ENCODE measurements around the gene GABRA5.
A peak's percentile ranks its signal among the peaks of the same experiment; 100 is the strongest.

GABRA5 gene

DNA sequence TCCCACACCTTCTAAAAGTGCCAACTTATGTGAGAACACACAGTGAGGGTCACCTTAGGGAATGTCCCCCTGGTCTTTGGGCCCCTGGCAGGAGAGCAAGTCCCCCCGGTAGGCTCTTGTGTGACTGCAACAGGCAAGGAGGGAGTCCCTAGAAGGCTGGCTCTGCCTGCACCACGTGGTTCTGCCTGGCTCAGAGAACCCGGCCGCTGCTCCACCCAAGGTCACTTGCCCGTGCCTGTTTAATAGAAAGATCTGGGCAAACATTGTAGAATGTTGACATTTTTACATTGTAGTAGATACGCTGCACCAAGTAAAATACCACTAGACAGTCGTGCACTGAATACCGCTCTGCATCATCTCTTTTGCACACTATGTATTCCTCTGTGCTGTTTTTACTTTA, 21.9 kb downstream of the GABRA5 start:
- Histone ChIP-seq H3K27me3 (ENCODE audit: control insufficient read depth, insufficient read depth, low read length) (no peaks in the 10 kb centered on the region), H3K79me2 (no peaks in the 10 kb centered on the region), H3K36me3 (ENCODE audit: control insufficient read depth, insufficient read depth, low read length) (no peaks in the 10 kb centered on the region), H3K27ac (no peak overlapping the region), H3K9ac (no peak overlapping the region), H3K4me1 (no peaks in the 10 kb centered on the region), H3K4me2 (ENCODE audit: low read length) (no peak overlapping the region), H3K4me3 (ENCODE audit: low read depth, low read length) (no peak overlapping the region), H3K9me3 (ENCODE audit: control insufficient read depth, low read length) (no peaks in the 10 kb centered on the region), H2AFZ (no peak overlapping the region)
- TF ChIP-seq, protein P1, sequence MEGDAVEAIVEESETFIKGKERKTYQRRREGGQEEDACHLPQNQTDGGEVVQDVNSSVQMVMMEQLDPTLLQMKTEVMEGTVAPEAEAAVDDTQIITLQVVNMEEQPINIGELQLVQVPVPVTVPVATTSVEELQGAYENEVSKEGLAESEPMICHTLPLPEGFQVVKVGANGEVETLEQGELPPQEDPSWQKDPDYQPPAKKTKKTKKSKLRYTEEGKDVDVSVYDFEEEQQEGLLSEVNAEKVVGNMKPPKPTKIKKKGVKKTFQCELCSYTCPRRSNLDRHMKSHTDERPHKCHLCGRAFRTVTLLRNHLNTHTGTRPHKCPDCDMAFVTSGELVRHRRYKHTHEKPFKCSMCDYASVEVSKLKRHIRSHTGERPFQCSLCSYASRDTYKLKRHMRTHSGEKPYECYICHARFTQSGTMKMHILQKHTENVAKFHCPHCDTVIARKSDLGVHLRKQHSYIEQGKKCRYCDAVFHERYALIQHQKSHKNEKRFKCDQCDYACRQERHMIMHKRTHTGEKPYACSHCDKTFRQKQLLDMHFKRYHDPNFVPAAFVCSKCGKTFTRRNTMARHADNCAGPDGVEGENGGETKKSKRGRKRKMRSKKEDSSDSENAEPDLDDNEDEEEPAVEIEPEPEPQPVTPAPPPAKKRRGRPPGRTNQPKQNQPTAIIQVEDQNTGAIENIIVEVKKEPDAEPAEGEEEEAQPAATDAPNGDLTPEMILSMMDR (IDR thresholded peaks at IDR 0.05): no peak

DNA sequence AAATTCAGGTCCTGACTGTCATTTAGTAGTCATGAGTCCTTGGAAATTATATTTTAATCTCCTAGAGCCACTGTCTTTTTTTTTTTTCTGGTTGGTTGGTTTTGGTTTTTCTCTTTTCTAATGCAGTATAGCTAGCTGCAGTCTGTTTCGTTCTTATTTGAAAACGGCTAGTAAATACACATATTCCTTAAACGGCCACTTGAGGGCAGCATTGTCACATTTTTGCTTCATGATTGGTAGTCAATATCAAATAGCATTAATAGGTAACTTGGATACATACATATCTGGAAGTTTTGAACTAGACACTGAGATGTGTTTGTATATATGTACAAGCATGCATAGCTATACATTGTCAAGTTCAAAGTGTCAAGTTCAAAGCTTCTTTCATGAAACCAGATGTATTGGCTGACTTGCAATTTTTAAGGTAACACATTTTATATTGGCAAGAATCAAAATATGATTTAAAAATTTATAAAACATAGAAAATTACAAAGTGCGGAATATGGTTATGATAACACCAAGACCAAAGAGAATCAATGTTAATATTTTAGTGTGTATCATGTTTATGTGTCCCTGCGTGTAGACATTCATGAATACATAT, 22.5 kb downstream of the GABRA5 start:
- Histone ChIP-seq H3K4me1 (no peaks in the 10 kb centered on the region), H2AFZ (no peak overlapping the region), H3K4me2 (ENCODE audit: low read length) (no peak overlapping the region), H3K27me3 (ENCODE audit: control insufficient read depth, insufficient read depth, low read length) (no peaks in the 10 kb centered on the region), H3K79me2 (no peaks in the 10 kb centered on the region), H3K9ac (no peak overlapping the region), H3K9me3 (ENCODE audit: control insufficient read depth, low read length) (no peaks in the 10 kb centered on the region), H3K27ac (no peak overlapping the region), H3K36me3 (ENCODE audit: control insufficient read depth, insufficient read depth, low read length) (no peaks in the 10 kb centered on the region), H3K4me3 (ENCODE audit: low read depth, low read length) (no peak overlapping the region)
- TF ChIP-seq, protein P1 (IDR thresholded peaks at IDR 0.05): peak; percentile 62

DNA sequence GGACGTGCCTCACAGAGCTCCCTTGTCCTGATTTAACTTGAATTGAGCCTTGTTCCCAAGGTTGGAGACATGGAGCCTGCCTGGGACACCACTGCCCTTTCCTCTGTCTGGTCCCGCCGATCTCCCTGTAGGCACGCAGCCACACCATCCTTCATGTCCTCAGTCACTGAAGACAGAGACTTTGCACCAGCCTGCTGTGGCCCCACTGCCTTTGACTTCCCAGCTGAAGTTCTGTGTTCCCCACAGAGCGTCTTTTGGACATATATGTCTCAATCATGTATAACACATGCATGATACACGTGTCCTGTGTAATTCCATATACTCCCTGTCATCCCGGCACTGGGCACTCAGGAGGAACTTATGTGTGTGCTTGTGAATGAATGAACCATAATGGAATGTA, 23.6 kb downstream of the GABRA5 start:
- Histone ChIP-seq H3K27ac (no peak overlapping the region), H3K36me3 (ENCODE audit: control insufficient read depth, insufficient read depth, low read length) (no peaks in the 10 kb centered on the region), H3K79me2 (no peaks in the 10 kb centered on the region), H3K27me3 (ENCODE audit: control insufficient read depth, insufficient read depth, low read length) (no peaks in the 10 kb centered on the region), H3K4me1 (no peaks in the 10 kb centered on the region), H3K9me3 (ENCODE audit: control insufficient read depth, low read length) (no peaks in the 10 kb centered on the region), H2AFZ (no peak overlapping the region), H3K4me2 (ENCODE audit: low read length) (no peak overlapping the region), H3K9ac (no peak overlapping the region), H3K4me3 (ENCODE audit: low read depth, low read length) (no peak overlapping the region)
- TF ChIP-seq, protein P1 (IDR thresholded peaks at IDR 0.05): no peak

DNA sequence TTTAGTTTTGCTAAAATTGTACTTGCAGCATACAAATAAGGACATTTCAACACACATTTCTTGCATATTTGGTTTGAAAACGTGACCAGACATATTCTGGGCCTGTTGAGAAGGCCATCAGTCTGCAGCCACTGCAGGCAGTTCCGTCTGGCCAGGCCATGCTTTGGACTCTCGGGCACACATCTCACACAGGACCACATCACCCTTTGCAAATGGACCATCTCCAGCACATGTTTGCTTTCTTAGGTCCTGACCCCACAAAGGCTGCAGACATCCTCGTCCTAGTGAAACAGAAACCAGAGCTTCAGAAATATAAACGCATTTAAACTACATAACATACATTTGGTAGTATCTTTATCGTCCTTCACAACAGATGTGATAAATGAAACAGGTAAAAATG, 24.1 kb downstream of the GABRA5 start:
- Histone ChIP-seq H3K36me3 (ENCODE audit: control insufficient read depth, insufficient read depth, low read length) (no peaks in the 10 kb centered on the region), H2AFZ (no peak overlapping the region), H3K4me2 (ENCODE audit: low read length) (no peak overlapping the region), H3K27me3 (ENCODE audit: control insufficient read depth, insufficient read depth, low read length) (no peaks in the 10 kb centered on the region), H3K9ac (no peak overlapping the region), H3K9me3 (ENCODE audit: control insufficient read depth, low read length) (no peaks in the 10 kb centered on the region), H3K4me1 (no peaks in the 10 kb centered on the region), H3K27ac (no peak overlapping the region), H3K4me3 (ENCODE audit: low read depth, low read length) (no peak overlapping the region), H3K79me2 (no peaks in the 10 kb centered on the region)
- TF ChIP-seq, protein P1 (IDR thresholded peaks at IDR 0.05): no peak

DNA sequence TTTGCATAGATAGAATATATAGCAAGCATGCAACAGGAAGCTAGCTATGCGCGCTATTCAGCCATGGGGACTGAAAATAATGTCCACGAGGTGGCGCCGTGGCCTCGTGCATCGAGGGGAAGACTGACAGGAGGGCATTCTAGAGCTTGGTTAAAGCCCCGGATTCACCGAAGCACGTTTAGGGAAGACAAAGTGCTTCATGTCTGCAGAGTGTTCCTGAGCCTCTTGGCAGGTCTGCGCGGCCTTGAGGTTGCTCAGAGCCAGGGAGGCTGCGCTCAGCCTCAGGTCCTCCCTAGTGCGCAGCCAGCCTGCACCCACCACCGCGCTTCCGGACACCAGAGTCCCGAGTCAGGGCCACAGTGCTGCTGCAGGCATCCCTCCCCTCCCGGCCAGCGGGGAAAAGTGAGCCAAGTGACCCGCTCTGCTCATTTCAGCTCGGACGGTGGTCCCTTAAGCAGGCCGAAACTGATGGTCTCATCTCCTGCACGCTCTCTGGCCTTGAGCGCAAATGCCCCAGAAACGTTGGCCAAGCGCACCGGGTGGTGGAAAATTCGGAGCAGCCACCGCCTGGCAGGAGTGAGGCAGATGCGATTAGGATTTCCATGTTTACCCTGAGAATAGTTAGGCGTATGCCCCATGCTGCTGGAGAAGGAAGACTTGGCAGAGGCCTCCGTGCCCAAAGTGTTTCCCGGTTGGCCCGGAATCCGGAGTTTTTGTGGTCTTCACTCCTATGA, 24.8 kb downstream of the GABRA5 start:
- H3K79me2 ChIP-seq: no peaks in the 10 kb centered on the region
- no peak overlapping the region for H3K27ac ChIP-seq
- H3K4me1 ChIP-seq: no peaks in the 10 kb centered on the region
- H3K27me3 ChIP-seq (ENCODE audit: control insufficient read depth, insufficient read depth, low read length): no peaks in the 10 kb centered on the region
- no peak overlapping the region for H2AFZ ChIP-seq
- H3K4me2 ChIP-seq (ENCODE audit: low read length): peak overlapping the region; percentile 65
- TF ChIP-seq, protein P1 (IDR thresholded peaks at IDR 0.05): peak; percentile 35
- H3K36me3 ChIP-seq (ENCODE audit: control insufficient read depth, insufficient read depth, low read length): no peaks in the 10 kb centered on the region
- peak overlapping the region; percentile 13 for H3K4me3 ChIP-seq (ENCODE audit: low read depth, low read length)
- H3K9me3 ChIP-seq (ENCODE audit: control insufficient read depth, low read length): no peaks in the 10 kb centered on the region
- H3K9ac ChIP-seq: no peak overlapping the region

Data from parathyroid adenoma (tissue), 2 donors.